ENCODE results near the gene USP3.

DNA sequence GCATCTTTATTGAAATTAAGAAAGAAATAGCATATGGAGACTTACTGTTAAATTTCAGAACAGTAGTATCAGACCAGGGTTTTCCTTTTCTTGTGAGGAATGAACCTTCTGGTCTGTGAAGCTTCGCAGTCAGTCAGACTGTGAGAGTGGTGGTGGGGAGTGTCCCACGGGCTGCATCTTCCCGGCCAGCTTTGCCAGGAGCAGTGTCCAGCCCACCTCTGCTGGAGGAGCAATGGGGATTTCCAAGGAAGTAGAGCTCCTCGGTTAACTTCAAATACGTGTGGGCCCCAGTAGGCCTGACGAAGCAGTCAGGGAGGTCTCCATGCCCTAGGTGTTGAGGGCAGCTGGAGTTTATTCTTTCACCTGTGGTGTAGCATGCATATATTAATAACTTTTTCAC lies 51.9 kb downstream of the USP3 start:
- no peak for TF ChIP-seq POLR2AphosphoS5 (IDR thresholded peaks at IDR 0.05; ENCODE audit: insufficient read depth in 1 of 2, low read depth in 1 of 2)
- TF ChIP-seq, protein P1, sequence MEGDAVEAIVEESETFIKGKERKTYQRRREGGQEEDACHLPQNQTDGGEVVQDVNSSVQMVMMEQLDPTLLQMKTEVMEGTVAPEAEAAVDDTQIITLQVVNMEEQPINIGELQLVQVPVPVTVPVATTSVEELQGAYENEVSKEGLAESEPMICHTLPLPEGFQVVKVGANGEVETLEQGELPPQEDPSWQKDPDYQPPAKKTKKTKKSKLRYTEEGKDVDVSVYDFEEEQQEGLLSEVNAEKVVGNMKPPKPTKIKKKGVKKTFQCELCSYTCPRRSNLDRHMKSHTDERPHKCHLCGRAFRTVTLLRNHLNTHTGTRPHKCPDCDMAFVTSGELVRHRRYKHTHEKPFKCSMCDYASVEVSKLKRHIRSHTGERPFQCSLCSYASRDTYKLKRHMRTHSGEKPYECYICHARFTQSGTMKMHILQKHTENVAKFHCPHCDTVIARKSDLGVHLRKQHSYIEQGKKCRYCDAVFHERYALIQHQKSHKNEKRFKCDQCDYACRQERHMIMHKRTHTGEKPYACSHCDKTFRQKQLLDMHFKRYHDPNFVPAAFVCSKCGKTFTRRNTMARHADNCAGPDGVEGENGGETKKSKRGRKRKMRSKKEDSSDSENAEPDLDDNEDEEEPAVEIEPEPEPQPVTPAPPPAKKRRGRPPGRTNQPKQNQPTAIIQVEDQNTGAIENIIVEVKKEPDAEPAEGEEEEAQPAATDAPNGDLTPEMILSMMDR (IDR thresholded peaks at IDR 0.05): no peak
